RWPE1 (cell line): ENCODE data around the gene AKAP12.

ENCODE experiments used
- CTCF ChIA-PET: fragments of 350-600 bp; sonication (Branson Sonifier 250); formaldehyde crosslinking; extraction: SDS; loops from one replicate; lab custom pipeline; 2021; lab: Yijun Ruan, JAX
- POLR2A ChIA-PET: fragments of 400-600 bp; formaldehyde crosslinking; extraction: SDS; loops from one replicate; lab custom pipeline; 2020; ENCODE audit warnings: antibody characterized with exemption; ENCODE audit not compliant: low non-redundant PET; lab: Yijun Ruan, JAX
- DNase-seq: peaks from one replicate; pipeline ENCODE4 v3.0.0; 2012; ENCODE audit warnings: low spot score
- H3K27ac ChIP-seq: fragments of 450-650 bp; 2 replicates; pipeline ENCODE4 v1.5.1; 2017
- TF ChIP-seq, protein P1 (sequence below): fragments of 450-650 bp; conservative IDR thresholded peaks from 2 replicates; pipeline ENCODE4 v1.5.1; 2017; ENCODE audit warnings: low read depth, mild to moderate bottlenecking

AKAP12 gene

DNA sequence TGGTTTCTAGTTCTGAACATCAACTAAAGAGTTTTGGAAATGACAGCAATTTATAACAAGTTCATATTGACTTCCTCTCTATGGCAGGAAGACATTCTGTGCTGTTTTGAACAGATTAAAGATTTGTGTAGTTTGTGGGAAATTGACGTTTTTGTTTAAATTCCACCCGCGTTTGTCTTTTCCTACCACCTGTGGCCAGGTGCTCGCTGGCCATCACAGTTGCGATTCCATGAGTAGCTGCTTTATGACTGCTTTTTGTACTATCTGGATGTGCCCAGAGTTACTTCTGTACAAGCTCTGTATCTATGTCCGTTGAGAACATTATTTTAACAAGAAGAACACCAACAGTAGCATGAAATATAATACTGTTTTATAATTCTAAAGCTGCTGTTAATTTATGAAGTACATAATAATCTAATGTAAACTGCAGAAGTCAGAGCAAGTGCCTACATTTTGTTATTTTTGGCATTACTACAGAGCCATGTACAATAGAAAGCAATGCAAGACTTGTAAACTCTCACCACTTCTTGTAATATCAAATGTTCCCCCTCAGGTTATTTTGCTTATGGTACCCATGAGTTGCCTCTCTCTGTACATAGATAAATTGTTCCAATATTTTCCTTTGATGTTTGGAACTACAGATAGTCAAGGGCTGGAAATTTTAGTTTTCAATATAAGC lies 118.1 kb downstream of the AKAP12 start:
- H3K27ac ChIP-seq: no peak overlapping the region
- TF ChIP-seq, protein P1, sequence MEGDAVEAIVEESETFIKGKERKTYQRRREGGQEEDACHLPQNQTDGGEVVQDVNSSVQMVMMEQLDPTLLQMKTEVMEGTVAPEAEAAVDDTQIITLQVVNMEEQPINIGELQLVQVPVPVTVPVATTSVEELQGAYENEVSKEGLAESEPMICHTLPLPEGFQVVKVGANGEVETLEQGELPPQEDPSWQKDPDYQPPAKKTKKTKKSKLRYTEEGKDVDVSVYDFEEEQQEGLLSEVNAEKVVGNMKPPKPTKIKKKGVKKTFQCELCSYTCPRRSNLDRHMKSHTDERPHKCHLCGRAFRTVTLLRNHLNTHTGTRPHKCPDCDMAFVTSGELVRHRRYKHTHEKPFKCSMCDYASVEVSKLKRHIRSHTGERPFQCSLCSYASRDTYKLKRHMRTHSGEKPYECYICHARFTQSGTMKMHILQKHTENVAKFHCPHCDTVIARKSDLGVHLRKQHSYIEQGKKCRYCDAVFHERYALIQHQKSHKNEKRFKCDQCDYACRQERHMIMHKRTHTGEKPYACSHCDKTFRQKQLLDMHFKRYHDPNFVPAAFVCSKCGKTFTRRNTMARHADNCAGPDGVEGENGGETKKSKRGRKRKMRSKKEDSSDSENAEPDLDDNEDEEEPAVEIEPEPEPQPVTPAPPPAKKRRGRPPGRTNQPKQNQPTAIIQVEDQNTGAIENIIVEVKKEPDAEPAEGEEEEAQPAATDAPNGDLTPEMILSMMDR: no peak
- ChIA-PET CTCF (interaction anchor here (0.6 kb wide), 1 partner anchor 768 kb away, joined by 3 read pairs; no protein-coding TSS in a partner anchor), POLR2A (no interaction called here)
- DNase-seq: no peak

DNA sequence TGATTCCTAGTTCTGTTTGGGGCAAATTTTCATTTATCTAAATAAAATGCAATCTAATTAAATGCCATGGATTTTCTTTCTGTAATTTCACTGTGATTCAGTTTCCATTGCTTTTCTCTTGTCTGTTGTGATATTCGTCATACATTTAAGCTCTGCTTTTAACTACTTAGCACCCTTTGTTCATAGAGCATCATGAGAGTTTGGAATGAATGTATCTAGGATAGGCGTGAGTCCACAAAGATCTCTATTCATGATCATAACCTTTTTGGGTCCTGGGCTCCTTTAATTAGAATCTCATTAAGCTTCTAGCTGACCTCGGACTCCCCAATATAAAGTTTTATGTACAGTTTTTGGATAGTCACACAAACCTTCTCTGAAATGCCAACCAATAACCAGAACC lies 118.7 kb downstream of the AKAP12 start:
- no peak overlapping the region for H3K27ac ChIP-seq
- ChIA-PET POLR2A (no interaction called here), CTCF (no interaction called here)
- TF ChIP-seq, protein P1: no peak
- DNase-seq: no peak

DNA sequence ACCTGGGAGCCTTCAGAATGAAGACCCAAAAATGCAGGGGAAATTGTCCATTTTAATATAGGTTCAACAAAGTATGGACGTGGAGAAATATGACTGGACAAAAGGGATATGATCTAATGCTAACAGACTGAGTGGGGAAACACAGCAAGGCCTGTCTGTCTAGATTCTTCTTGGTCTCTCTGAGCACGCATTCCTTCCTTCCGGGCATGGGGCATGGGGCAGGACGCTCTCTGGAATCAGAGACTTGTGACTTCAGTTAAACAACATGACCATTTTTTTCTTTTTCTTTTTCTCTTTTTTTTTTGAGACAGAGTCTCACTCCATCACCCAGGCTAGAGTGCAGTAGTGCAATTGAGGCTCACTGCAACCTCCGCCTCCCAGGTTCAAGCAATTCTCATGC lies 119.7 kb downstream of the AKAP12 start:
- H3K27ac ChIP-seq: no peak overlapping the region
- POLR2A ChIA-PET: no interaction called here
- TF ChIP-seq, protein P1: no peak
- CTCF ChIA-PET: no interaction called here
- no peak for DNase-seq

DNA sequence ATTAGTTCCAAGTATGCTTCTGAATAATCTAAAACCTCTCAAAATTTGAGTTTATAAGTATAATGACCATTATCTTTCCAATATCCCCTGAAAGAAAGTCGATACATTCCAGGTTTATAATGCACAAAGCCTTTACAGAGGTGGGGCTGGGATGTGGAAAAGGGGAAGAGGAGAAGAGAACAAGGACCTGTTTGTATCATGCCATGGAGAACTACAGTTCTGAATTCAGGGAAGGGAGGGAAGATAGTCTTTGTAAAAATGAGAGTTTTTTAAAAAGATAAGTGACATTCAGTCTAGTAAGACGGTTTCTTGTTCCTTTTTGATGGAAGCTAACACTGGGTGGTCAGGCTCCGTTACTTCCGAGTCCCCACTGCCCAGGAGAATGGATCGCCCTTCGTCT lies 125.5 kb downstream of the AKAP12 start:
- CTCF ChIA-PET: no interaction called here
- POLR2A ChIA-PET: no interaction called here
- no peak for DNase-seq
- H3K27ac ChIP-seq: no peak overlapping the region
- TF ChIP-seq, protein P1: no peak

DNA sequence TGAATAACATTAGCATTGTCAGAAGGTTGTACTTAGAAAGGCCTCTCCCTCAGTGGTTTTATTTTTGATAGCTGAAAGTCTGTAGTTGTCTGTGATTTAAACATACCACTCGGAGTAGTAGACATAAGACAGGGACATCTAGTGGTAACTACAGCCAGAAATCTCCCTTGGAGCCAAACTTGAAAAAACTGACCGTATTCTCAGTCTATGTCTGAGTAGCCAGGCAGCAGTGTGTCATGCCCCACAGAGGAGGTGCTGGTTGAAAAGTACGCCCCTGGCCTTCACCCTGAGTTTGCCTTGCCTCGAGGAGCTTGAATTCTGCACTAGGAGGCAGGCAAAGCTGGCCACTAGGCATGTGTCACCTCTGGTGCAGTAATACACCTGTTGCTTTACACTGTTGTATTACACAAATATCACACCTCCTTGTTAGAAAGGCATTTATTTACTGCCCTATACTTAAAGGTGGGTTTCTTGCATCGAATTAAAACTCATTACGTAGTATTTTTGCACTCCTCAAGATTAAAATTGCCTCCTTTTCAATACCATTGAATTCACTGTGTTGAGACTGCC lies 130.8 kb downstream of the AKAP12 start:
- DNase-seq: no peak
- TF ChIP-seq, protein P1: no peak
- ChIA-PET CTCF (no interaction called here), POLR2A (no interaction called here)
- H3K27ac ChIP-seq: no peak overlapping the region

DNA sequence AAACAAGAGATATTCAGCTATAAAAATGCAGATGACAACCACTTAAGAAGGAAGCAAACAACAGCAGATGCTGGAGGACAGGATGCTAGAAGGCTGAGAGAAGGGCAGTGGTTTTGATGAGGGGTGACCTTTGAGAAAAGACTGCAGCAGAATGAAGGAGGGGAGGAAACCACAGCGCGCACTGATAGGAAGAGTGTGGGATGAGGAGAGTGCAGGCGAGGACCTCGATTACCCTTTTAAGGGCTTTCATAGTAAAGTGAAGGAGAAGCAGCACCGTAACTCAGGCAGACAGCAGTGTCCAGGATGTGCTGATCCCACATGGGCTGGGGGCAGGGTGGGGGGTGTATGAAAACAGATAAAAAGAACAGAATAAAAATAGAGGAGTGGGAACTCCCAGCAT lies 132.4 kb downstream of the AKAP12 start:
- TF ChIP-seq, protein P1: no peak
- DNase-seq: no peak
- ChIA-PET CTCF (no interaction called here), POLR2A (no interaction called here)
- no peak overlapping the region for H3K27ac ChIP-seq
